GM03348 (cell line): ENCODE data around the gene TALDO1.

Experiments
- DNase-seq: peaks from one replicate; pipeline ENCODE4 v3.0.0; 2012; ENCODE audit warnings: low spot score

TALDO1 gene

DNA sequence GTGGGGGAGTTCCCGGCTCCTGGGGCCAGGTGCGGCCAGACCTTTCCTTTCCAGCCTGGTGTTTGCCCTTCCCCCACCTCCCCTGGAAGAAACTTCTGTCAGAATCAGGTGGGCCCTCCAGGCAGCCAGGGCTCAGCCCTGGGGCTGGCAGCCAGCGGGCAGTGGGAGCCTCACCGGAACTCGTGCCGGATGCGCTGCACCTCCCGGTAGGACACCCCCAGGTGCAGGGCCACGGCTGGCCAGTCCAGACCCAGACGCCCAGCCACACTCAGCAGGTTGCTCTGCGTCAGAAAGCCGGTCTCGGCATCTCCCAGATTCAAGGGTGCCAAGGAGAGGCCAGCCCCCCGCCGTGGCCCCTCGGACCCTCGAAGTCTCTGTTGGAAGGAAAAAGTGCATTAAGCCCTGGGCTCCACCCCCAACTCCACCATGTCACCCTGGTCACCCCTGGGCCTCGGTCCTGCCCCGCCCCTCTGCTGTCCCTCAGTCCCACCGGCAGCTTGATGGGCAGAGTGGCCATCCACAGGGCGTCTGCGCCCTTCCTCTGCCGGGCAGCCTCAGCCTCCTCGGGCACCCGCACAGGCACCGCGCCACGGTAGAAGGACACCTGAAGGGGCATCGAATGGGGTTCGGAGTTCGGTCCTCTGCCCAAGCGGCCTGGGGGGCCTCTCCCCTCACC is 52.5 kb downstream of the TALDO1 start:
- no peak for DNase-seq

DNA sequence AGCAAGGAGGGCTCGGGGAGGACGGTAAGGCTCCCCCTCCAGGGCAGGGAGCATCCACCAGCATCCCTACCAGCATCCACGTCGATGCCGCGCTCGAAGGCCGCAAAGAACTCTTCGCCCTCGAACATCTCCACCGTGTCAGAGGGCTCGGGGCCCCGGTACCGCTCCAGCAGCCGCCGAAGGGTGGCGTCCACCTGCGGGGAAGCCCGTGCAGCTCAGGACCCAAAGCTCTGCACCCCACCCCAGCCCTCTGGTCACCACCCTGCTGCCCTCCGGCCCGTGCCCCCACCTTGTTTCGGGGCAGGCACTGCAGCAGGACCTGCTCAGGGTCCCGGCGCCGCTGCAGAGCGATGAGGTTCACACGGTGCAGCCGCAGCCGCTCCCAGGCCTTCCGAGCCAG is 53.2 kb downstream of the TALDO1 start:
- no peak for DNase-seq

DNA sequence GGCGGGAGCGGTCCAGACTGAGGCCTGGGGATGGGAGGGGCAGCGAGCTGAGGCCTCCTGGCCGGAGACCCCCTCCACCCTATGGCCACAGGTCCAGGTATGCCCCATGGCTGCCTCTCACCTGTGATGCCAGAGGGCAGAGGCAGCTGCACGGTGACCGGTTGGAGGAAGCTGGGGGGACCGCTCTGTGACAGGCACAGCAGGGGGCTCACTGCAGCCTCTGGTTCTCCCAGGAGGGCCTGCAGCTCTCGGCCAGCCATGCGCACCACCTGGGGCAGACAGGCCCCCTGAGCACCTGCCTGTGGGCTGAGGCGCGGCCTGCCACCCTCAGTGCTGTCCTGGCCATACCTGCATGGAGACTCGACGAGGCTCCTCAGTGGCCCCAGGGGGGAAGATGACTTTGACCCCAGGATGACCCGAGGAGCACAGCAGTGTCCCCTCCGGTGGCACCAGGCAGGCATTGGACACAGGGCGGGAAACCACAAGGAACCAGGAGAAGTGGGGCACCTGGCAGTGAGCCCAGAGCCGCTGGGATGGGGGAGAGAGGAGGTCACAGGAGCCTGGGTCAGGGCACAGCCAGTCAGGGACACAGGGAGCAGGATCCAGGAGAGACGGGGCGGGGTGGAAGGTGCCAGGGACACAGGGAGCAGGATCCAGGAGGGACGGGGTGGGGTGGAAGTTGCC is 54.0 kb downstream of the TALDO1 start:
- DNase-seq, result no peak

DNA sequence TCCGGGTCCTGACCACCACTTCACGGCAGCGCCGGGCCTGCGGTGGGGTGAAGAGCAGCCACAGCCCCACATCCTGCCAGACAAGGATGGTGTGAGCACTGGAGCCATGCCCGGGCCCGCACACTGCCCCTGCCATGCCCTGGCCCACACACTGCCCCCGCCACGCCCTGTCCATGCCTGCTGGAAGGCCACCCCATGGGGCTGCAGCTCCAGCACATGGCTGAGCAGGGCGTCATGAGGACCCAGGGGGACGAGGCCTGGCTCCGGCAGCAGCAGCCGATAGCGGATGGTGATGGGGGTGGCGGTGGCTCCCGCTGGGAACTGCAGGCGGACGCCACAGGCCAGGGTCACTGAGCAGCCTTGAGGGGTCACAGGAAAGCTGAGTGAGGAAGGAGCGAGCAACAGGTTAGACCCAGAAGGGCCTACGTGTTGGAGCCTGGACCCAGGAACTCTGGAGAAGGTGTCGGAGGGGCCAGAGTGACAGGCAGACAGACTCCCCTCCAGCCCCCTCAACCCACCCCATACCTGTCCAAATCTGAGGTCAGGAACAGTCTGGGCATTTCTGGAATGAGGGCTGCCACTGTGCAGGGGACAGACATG is 54.9 kb downstream of the TALDO1 start:
- DNase-seq, result no peak

DNA sequence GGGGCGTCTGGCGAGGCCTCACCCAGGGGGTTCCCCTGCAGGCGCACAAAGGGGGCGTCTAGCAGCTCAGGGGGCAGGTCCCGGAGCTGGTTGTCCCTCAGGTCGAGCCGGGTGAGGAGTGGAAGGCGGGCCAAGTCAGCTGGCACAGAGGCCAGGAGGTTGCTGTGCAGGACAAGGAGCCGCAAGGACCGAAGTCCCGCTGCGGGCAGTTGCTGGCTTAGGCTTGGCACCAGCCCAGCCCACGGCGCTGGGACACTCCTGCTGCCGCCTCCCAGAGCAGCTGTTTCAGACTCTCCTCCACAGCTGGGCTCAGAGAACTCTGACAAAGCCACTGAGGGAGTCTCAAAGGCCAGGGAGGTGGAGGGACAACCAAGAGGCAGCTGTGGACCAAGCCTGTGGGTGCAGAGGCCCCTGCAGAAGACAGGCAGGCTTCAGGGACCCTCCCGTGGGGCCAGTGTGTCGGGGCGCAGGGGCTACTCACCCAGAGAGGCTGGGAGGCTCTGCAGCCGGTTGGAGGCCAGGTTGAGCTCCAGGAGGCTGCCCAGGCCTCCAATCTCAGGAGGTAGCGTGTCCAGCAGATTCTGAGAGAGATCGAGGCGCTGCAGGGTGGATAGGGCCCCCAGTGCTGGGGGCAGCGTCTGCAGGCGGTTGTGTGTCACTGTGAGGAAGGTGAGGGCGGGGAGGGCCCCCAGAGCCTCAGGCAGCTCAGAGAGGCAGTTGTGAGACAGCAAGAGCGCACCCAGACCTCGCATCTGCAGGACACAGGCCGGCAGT is 55.6 kb downstream of the TALDO1 start:
- DNase-seq, result no peak

DNA sequence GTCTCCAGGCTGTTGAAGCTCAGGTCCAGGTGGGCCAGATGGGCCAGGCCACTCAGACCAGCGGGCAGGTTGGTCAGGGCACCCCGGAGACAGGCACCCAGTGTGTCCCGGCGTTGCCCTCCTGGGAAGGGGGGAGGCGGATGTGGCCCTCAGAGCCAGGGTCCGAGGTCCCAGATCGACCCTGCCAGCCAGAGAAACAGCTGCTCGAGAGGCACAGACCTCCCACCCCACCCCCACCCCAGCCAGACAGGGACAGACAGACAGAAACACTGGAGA is 56.1 kb downstream of the TALDO1 start:
- no peak for DNase-seq

DNA sequence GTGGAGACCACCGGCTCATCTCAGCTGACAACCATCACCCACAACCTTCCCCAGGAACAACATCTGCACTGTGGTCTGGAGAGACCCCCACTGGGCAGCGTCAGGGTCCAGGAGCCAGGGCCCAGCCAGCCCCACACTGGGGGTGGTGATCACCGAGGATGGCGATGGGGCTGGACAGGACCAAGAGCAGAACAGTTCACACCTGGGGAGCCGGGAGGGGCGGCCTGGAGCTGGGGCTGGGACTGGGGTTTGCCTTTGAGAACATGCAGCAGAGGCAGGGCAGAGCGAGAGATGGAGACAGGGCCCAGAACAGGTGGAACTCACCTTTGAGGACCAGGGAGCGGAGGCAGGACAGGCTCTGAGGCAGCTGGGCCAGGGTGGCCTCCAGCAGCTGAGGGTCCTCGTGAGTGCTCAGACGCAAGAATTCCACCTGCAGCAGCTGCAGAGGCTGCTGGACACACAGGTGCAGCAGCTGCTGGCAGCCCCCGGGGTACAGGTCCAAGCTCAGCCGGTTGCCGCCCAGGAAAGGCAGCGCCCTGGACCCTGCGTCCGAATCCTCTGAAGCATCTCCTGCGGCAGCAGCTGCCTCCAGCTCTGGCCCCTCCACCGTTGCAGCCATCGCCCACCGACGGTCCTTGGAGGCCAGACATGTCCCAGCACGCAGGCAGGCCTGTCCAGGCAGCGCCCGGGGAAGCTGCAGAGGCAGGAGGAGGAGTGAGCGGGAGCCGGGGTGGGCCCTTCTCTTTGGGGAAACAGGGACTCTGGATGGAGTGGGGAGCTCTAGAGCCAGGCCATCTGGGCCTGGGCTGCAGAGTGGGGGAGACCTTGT is 56.7 kb downstream of the TALDO1 start:
- DNase-seq, result no peak

DNA sequence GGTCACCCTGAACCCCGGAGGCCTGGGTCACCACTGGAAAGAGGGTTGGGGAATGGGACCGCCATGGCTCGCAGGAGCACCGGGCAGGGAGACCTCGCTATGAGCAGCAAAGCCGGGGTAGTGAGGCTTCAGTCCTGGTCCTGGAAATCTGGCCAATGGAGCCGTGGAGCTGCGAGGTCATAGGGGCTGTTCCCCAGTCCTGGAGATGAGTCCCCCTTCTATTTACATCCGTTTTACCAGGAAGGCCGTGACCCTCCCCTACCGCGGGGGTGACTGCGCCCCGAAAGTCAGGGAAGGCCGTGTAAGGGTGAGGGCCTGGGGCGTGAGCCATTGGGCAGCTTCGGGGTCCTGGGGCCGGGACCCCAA is 57.3 kb downstream of the TALDO1 start:
- DNase-seq, result no peak

DNA sequence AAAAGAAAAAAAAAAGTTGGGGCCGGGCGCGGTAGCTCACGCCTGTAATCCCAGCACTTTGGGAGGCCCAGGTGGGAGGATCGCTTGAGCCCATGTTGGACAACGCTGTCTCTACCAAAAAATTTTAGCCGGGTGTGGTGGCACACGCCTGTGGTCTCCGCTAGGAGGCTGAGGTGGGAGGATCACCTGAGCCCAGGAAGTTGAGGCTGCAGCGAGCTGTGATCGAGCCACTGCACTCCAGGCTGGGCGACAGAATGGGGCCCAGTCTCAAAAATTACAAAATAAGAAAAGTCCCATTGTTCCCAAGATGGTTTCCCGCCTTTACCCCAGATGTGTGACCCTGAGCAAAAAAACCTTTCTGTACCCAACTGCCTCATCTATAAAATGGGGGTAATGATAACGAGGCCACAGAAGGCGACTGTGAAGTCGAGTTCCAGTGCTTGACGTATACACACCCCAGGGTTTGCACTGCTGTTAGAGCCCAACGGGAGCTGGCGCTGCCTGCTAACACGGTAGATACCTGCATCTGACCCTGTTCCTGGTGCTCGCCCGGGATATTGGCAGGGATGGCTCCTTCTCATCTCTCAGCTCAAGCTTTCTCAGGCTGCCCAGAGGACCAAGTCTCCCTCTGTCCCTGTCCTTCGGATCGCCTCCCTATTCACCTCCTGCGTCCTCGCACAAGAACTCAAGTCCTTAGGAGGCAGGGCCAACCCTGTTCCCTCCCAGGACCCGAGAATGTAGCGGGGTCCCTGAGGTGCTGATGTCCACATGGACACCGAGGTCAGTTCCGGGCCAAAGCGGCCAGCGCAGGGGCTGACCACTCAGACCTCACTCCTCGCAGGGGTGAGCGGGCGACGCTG is 61.4 kb downstream of the TALDO1 start:
- DNase-seq, result peak; percentile 84

DNA sequence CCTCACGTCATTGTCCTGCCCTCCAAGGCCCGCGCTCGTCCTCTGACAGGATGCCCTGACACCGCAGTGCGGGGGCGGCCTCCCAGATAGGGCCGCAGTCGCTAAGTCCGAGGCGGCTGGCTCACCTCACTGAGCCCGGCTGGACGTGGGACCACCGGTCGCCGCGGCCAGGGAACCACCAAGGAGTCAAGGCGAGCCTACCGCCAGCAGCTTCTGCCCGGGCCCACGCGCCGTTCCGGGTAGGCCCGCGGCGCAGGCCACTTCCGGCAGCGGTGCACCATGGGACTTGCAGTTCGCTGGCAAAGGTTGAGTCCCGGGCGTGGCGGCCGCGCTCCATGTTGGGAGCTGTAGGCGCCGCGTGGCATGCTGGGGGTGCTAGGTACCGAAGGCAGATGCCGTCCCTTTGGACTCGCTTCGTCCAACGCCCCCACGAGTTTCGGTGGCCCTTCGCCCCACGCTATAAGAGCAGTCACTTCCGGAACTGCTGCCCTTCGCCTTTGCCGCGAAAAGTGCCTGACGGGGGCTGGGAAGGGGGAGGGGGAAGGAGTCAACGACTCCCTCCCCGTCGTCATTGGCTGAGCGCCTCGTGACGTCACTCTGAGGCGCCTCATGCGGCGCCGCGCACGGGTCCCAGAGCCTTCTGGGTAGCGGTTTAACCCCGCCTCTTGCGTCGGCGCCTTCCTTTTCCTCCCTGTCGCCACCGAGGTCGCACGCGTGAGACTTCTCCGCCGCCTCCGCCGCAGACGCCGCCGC is 62.2 kb downstream of the TALDO1 start, which contains the start of gene RPLP2:
Gene RPLP2 (plus strand): TSS at position 681 of the 753 bp plus-strand sequence. CDS start 268 bp downstream, outside the sequence.
- peak; percentile 96 for DNase-seq

DNA sequence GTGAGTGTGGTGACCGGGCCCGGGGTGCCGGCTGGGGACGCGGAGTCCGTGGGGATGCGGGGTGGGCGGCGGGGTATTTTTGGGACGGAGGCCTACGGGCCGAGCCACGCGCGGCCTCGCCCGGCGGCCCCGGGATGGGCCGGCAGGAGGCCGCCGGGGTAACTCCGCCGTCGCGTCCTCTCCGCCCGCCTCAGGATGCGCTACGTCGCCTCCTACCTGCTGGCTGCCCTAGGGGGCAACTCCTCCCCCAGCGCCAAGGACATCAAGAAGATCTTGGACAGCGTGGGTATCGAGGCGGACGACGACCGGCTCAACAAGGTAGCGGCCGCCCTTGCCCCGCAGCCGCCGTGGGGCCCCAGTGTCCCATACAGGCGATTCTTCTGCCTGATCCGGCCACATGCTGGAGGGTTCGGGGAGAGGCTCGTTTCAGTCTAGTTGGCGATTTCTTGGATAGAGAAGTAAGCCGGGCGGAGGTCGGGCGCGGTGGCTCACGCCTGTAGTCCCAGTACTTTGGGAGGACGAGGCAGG is 62.8 kb downstream of the TALDO1 start:
- DNase-seq, result no peak

DNA sequence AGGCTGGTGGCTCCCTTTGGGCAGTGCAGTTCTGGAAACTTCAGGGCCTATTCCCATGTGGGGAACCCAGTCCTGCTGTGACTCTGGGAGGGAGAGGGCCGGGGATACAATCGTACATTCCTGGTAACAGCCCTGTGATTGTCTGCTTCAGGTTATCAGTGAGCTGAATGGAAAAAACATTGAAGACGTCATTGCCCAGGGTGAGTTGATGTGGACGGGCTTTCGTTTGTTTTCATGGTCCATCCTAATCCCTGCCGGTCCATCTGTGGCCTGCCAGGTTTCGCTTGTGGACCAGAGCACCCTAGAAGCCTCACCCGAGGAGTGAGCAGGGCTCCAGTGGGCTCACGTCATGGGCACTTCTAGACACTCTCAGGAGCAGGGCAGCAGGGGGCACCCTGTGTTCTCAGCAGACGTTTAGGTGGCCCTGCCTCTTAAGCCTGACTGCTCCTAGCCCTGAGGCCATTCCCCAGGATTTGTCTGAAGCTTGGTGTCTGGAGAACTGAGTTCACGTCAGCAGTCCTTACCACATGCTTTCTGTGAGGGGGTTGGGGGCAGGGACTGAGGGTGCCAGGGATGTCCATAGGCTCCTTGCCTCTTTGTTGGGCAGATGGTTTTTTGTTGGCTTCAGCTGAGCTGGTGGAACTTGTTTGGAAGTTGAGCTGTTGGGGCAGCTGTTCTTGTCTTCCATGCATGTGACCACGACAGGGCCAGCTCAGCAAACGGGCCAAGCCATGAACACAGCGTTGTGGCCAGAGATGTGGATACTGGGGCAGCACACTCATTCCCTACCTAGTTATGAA is 64.4 kb downstream of the TALDO1 start:
- no peak for DNase-seq

DNA sequence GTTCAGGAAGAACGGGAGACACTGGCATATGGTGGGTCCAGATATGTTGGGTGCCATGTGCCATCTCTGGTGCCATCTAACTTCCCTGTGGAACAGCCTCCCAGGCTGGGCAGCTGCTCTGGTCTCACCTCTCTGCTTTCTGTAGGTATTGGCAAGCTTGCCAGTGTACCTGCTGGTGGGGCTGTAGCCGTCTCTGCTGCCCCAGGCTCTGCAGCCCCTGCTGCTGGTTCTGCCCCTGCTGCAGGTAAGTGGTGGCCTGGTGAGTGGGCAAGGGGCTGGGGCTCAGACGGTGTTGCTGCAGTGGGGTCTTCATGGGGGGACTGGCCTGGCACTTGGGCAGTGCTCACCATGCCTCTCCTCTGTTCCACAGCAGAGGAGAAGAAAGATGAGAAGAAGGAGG is 65.1 kb downstream of the TALDO1 start:
- no peak for DNase-seq

DNA sequence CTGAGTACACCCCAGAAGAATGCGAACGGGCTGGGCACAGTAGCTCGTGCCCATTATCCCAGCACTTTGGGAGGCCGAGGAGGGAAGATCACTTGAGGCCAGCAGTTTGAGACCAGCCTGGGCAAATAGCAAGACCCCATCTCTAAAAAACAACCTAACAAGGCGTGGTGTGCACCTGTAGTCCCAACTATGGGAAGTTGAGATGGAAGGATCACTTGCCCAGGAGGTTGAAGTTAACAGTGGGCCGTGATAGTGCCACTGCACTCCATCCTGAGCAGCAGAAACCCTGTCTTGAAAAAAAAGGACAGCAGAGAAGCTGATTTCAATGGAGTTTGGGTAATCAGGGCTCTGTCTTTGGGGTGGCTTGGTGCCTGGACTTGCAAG is 65.8 kb downstream of the TALDO1 start:
- no peak for DNase-seq

DNA sequence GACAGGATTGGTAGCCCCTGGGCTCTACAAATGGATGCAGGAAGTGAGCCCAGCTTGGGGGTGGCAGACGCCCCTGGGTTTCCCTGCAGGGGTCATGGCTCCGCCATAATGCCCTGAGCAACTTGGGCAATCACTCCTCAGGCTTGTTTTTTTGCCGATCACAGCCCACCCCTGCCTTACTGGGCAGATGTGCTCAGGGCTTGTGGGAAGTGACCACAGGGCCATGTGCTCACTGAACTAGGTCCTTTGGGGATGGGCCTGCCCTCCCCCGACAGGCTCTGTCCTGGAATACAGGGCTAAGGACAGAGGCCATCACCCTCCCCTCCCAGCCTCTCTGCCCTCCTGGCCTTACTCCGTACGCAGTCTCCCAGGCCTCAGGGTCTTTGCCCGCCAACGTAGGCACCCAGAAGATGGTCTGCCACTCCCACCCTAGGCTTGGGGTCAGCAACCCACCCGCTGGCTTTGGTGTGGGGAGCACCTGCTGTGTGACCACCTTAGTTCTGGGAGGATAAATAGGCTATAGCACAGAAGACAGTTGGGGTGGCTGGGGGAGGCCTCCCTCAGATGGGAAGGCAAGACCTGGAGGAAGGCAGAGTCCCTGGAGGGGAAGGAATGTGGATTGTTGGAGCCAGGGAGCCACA is 66.3 kb downstream of the TALDO1 start:
- DNase-seq, result no peak
